GM19372 (cell line): ENCODE data around the gene MFN2.
"Not testable (repeated sequence)": the region's sequence is repeated elsewhere in the genome, so short reads cannot be mapped to it uniquely, and the experiment has no call there.

ENCODE experiments used
- ATAC-seq: cut with Tn5 transposase; IDR thresholded peaks from one replicate; pipeline ENCODE4 v1.9.1; 2021; ENCODE audit warnings: mild to moderate bottlenecking, low read depth, moderate library complexity; ENCODE audit not compliant: unreplicated experiment

The MFN2 gene

GRCh38 chr1:11979851-11980675, at the start of gene MFN2:
Gene MFN2 (plus strand): TSS chr1:11980444. CDS start chr1:11989169, 8,725 bp downstream.
- ATAC-seq, result peak; percentile 94

- no peak for ATAC-seq
These were observed 49.4 kb upstream of the MFN2 start for GRCh38 chr1:11930571-11931445.

- ATAC-seq, result no peak
These were observed 48.4 kb upstream of the MFN2 start for GRCh38 chr1:11931845-11932244.

GRCh38 chr1:11934302-11935056, 45.8 kb upstream of the MFN2 start, which contains the start of gene PLOD1:
Gene PLOD1 (plus strand): TSS chr1:11934717. CDS start chr1:11934780, 63 bp downstream.
- peak; percentile 87 for ATAC-seq

GRCh38 chr1:11935057-11935412, 45.2 kb upstream of the MFN2 start:
- peak; percentile 11 for ATAC-seq

- not testable (repeated sequence) for ATAC-seq
These were observed 44.5 kb upstream of the MFN2 start for GRCh38 chr1:11935733-11936132.

- no peak for ATAC-seq
These were observed 41.3 kb upstream of the MFN2 start for GRCh38 chr1:11938722-11939526.

- not testable (repeated sequence) for ATAC-seq
These were observed 40.5 kb upstream of the MFN2 start for GRCh38 chr1:11939794-11940193.

- no peak for ATAC-seq
These were observed 39.9 kb upstream of the MFN2 start for GRCh38 chr1:11940260-11940921.

GRCh38 chr1:11942280-11942679, 38.0 kb upstream of the MFN2 start:
- no peak for ATAC-seq

GRCh38 chr1:11943619-11944018, 36.6 kb upstream of the MFN2 start:
- no peak for ATAC-seq

- no peak for ATAC-seq
These were observed 35.8 kb upstream of the MFN2 start for GRCh38 chr1:11944358-11944931.

GRCh38 chr1:11946647-11947046, 33.6 kb upstream of the MFN2 start:
- ATAC-seq, result no peak

- ATAC-seq, result no peak
These were observed 31.3 kb upstream of the MFN2 start for GRCh38 chr1:11948822-11949458.

GRCh38 chr1:11951901-11952300, 28.3 kb upstream of the MFN2 start:
- no peak for ATAC-seq

- no peak for ATAC-seq
These were observed 27.7 kb upstream of the MFN2 start for GRCh38 chr1:11952455-11953109.

- ATAC-seq, result no peak
These were observed 25.0 kb upstream of the MFN2 start for GRCh38 chr1:11955221-11955620.

GRCh38 chr1:11957398-11957797, 22.8 kb upstream of the MFN2 start:
- no peak for ATAC-seq
